CD4-positive, alpha-beta T cell (primary cell): Measurements from ENCODE around the gene PIK3AP1. TPM values are rescaled to one million over a fixed set of nuclear protein-coding genes. Genes with fewer than 3 reads are reported as not detected.

ENCODE experiments used
- ATAC-seq: fragments of 200-7000 bp; cut with Tn5 transposase; one replicate; pipeline ENCODE4 v1.10.0; 2022; ENCODE audit warnings: mild to moderate bottlenecking; ENCODE audit not compliant: poor library complexity
- CTCF ChIA-PET: fragments of 350-600 bp; sonication (Branson Sonifier 250); formaldehyde crosslinking; loops from one replicate; lab custom pipeline; 2021; ENCODE audit warnings: antibody characterized with exemption, inconsistent platforms; lab: Charles Lee
- POLR2A ChIA-PET: fragments of 350-600 bp; sonication (Branson Sonifier 250); formaldehyde crosslinking; loops from one replicate; lab custom pipeline; 2021; ENCODE audit warnings: antibody characterized with exemption, inconsistent platforms; lab: Charles Lee
- DNase-seq, 14 experiments: peaks; one replicate each; pipeline ENCODE4 v3.0.0-alpha.2; 2013 to 2020; ENCODE audit warnings: mixed read lengths in 2 of 14
- H3K27ac ChIP-seq, 2 donors: one replicate each; pipeline versions ENCODE4 v1.5.1 to v1.7.0; 2013; ENCODE audit warnings: low read length in 2 of 2, low read depth in 1 of 2, mild to moderate bottlenecking in 1 of 2
- H3K27me3 ChIP-seq, 2 experiments: 1 replicate in 1 of 2; 2 replicates in 1 of 2; pipeline versions ENCODE4 v1.6.1 to v1.7.0; 2013; ENCODE audit warnings: low read length in 2 of 2, control low read depth in 1 of 2, mild to moderate bottlenecking in 1 of 2, moderate library complexity in 1 of 2; ENCODE audit not compliant: insufficient read depth in 2 of 2, control insufficient read depth in 1 of 2
- H3K36me3 ChIP-seq: one replicate; pipeline ENCODE4 v1.6.1; 2013; ENCODE audit warnings: low read length, control low read depth; ENCODE audit not compliant: insufficient read depth
- H3K4me1 ChIP-seq: one replicate; pipeline ENCODE4 v1.6.1; 2013; ENCODE audit warnings: low read length, control low read depth; ENCODE audit not compliant: insufficient read depth
- H3K4me3 ChIP-seq: one replicate; pipeline ENCODE4 v1.5.1; 2013; ENCODE audit warnings: mild to moderate bottlenecking, low read length, moderate library complexity
- H3K9me3 ChIP-seq, 2 experiments: 1 replicate in 1 of 2; 2 replicates in 1 of 2; pipeline versions ENCODE4 v1.6.1 to v1.7.0; 2013; ENCODE audit warnings: low read length in 2 of 2, mild to moderate bottlenecking in 2 of 2, control low read depth in 1 of 2, moderate library complexity in 1 of 2; ENCODE audit not compliant: control insufficient read depth in 1 of 2, insufficient read depth in 1 of 2
- H3K27ac Mint-ChIP-seq: one replicate; pipeline ENCODE4 v1.8.0; 2020; ENCODE audit warnings: mixed read lengths
- H3K27me3 Mint-ChIP-seq: one replicate; pipeline ENCODE4 v1.8.0; 2021; ENCODE audit warnings: mixed read lengths
- H3K36me3 Mint-ChIP-seq: one replicate; pipeline ENCODE4 v1.8.0; 2021; ENCODE audit warnings: low read depth, mixed read lengths
- H3K4me1 Mint-ChIP-seq: one replicate; pipeline ENCODE4 v1.8.0; 2021; ENCODE audit warnings: low read depth, mixed read lengths
- H3K4me3 Mint-ChIP-seq: one replicate; pipeline ENCODE4 v1.8.0; 2020; ENCODE audit warnings: mild to moderate bottlenecking, mixed read lengths
- H3K9me3 Mint-ChIP-seq: one replicate; pipeline ENCODE4 v1.8.0; 2020; ENCODE audit warnings: mixed read lengths
- intact Hi-C, 2 experiments: fragments of 100-400 bp; cut with DNase I in 1 of 2; cut with micrococcal nuclease in 1 of 2; formaldehyde crosslinking; loops; one replicate each; pipeline versions ENCODE4 v1.15.1 to v1.9.0; 2023 to 2025; cut with DNase I, micrococcal nuclease
- total RNA-seq, 174 experiments: library from RNA in 2 of 174; stranded (reverse) in 2 of 174; gene quantifications; one replicate each; pipeline ENCODE4 v1.2.3 and lab custom pipeline; 2021 to 2026
- TF ChIP-seq, protein P1 (sequence below): fragments of 200-600 bp; IDR thresholded peaks from one replicate; pipeline ENCODE4 v1.8.0; 2022; ENCODE audit warnings: antibody characterized with exemption, mild to moderate bottlenecking

Gene PIK3AP1
- total RNA-seq, 2 experiments from 2014 or later = 0.58 to 0.59 TPM

DNA sequence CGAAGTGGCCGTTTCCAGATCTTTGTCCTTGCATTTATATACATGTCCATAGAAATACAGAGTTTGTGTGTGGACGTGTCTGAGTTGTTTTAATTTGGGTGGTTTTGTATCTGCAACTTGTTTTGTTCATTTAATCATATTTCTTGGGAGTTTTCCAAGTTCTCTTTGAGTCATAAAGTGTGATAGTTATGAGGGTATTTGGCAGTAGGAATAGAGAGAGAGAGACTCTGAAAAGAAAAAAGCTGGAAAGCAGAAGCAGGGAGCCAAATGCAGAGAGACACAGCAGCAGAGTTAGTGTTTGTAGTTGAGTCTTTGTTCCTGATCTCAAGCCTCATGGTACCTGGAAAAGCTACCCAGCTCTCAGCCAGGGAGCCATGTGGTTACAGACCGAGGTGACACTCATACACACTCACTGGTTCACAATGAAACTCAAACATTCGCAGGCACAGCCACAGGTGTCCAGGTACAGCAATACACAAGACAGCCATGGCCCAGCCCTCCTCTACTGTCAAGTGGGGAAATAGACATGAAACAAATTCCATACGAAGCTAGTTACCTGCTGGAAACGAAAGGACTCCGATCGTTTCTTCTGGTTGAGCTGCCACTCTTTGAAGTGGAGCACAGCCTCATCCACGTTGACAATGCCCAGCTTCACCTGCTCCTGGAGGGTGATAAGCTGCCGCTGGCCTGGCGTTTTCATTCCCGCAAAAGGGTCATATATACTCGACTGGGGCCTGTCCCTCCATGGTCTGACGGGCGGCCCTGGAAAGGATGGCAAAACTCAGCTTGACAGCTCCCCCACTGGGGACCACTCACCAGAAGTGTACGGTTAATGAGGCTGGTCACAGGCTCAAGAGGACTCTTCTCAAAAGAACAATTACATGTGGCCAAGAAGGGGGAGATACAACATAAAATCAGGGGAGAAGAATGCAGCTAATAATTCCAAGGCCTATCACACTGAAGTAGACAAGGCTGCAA is 100.2 kb downstream of the PIK3AP1 start:
- no peaks in the 10 kb centered on the region for H3K36me3 Mint-ChIP-seq
- Histone ChIP-seq H3K9me3 (no peaks in the 10 kb centered on the region), H3K27me3 (no peaks in the 10 kb centered on the region), H3K4me3 (no peak overlapping the region), H3K4me1 (no peaks in the 10 kb centered on the region), H3K36me3 (no peaks in the 10 kb centered on the region), H3K27ac (no peak overlapping the region)
- no peak for DNase-seq
- no peaks in the 10 kb centered on the region for H3K27me3 Mint-ChIP-seq
- H3K4me3 Mint-ChIP-seq = no peak overlapping the region
- no peaks in the 10 kb centered on the region for H3K9me3 Mint-ChIP-seq
- no peak overlapping the region for H3K27ac Mint-ChIP-seq
- H3K4me1 Mint-ChIP-seq = no peaks in the 10 kb centered on the region
- POLR2A ChIA-PET = no interaction called here
- no peak for ATAC-seq
- TF ChIP-seq, protein P1, sequence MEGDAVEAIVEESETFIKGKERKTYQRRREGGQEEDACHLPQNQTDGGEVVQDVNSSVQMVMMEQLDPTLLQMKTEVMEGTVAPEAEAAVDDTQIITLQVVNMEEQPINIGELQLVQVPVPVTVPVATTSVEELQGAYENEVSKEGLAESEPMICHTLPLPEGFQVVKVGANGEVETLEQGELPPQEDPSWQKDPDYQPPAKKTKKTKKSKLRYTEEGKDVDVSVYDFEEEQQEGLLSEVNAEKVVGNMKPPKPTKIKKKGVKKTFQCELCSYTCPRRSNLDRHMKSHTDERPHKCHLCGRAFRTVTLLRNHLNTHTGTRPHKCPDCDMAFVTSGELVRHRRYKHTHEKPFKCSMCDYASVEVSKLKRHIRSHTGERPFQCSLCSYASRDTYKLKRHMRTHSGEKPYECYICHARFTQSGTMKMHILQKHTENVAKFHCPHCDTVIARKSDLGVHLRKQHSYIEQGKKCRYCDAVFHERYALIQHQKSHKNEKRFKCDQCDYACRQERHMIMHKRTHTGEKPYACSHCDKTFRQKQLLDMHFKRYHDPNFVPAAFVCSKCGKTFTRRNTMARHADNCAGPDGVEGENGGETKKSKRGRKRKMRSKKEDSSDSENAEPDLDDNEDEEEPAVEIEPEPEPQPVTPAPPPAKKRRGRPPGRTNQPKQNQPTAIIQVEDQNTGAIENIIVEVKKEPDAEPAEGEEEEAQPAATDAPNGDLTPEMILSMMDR = no peak
- CTCF ChIA-PET = no interaction called here
- intact Hi-C loops = no loop called here

DNA sequence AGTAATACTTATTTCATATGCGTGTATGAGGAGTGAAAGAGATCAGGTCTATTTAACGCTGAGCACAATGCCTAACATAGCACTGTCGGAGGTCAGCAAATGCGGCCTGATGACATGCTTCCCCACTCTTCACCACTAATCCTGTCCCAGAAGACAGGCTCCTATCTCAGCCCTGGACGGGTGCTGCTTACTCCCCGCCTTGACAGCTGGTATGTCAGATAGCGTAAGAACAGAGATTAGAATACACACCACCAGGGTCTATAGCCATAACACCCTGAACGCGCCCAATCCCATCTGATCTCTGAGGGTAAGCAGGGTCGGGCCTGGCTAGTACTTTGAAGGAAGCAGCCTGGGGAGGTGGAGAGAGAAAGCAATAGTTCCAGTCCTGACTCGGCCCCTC is 101.2 kb downstream of the PIK3AP1 start:
- no peaks in the 10 kb centered on the region for H3K36me3 Mint-ChIP-seq
- Histone ChIP-seq H3K4me3 (no peak overlapping the region), H3K27me3 (no peaks in the 10 kb centered on the region), H3K4me1 (no peaks in the 10 kb centered on the region), H3K9me3 (no peaks in the 10 kb centered on the region), H3K27ac (no peak overlapping the region), H3K36me3 (no peaks in the 10 kb centered on the region)
- TF ChIP-seq, protein P1 = no peak
- DNase-seq (no peak), ATAC-seq (no peak)
- no peaks in the 10 kb centered on the region for H3K9me3 Mint-ChIP-seq
- no peaks in the 10 kb centered on the region for H3K4me1 Mint-ChIP-seq
- POLR2A ChIA-PET = no interaction called here
- no peak overlapping the region for H3K27ac Mint-ChIP-seq
- no peaks in the 10 kb centered on the region for H3K27me3 Mint-ChIP-seq
- no peak overlapping the region for H3K4me3 Mint-ChIP-seq
- CTCF ChIA-PET = no interaction called here
- intact Hi-C loops = no loop called here

DNA sequence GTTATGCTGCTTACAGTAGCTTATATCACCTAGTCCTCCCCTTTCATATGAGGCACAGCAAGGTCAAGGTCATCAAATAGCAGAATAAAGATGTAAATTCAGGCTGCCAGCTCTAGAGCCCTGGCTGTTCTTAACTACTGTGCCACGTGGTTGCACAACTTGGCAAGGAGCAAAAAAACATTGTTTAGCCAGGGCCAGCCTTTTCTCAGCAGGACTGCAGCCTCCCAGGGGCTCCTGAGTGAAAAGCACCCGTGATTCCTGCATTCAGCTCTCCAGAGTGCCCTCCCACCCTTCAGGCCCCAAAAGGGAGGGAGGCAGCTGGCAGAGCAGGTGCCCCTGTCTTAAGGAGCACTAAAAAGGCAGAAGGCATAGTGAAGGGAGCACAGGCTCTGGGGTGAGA is 101.7 kb downstream of the PIK3AP1 start:
- H3K27ac ChIP-seq = no peak overlapping the region
- TF ChIP-seq, protein P1 = no peak

More for the DNA sequence above, 101.7 kb downstream of the PIK3AP1 start:
- no peaks in the 10 kb centered on the region for H3K9me3 ChIP-seq
- ChIA-PET CTCF (no interaction called here), POLR2A (no interaction called here)
- H3K36me3 Mint-ChIP-seq = no peaks in the 10 kb centered on the region
- no peaks in the 10 kb centered on the region for H3K4me1 Mint-ChIP-seq
- H3K27me3 Mint-ChIP-seq = no peaks in the 10 kb centered on the region
- H3K9me3 Mint-ChIP-seq = no peaks in the 10 kb centered on the region
- H3K27me3 ChIP-seq = no peaks in the 10 kb centered on the region
- no peak for DNase-seq
- no peak overlapping the region for H3K4me3 Mint-ChIP-seq
- intact Hi-C loops = no loop called here
- no peak overlapping the region for H3K27ac Mint-ChIP-seq
- no peaks in the 10 kb centered on the region for H3K36me3 ChIP-seq
- no peak overlapping the region for H3K4me3 ChIP-seq
- no peaks in the 10 kb centered on the region for H3K4me1 ChIP-seq
- ATAC-seq = no peak
